SKM-1 (cell line): ENCODE measurements around the gene FOXQ1.
"Not testable (repeated sequence)": the region's sequence is repeated elsewhere in the genome, so short reads cannot be mapped to it uniquely, and the experiment has no call there.

Experiments used
- DNase-seq: peaks from one replicate; lab custom pipeline; 2025; ENCODE audit not compliant: unreplicated experiment; lab: John Stamatoyannopoulos, UW

The FOXQ1 gene

DNA sequence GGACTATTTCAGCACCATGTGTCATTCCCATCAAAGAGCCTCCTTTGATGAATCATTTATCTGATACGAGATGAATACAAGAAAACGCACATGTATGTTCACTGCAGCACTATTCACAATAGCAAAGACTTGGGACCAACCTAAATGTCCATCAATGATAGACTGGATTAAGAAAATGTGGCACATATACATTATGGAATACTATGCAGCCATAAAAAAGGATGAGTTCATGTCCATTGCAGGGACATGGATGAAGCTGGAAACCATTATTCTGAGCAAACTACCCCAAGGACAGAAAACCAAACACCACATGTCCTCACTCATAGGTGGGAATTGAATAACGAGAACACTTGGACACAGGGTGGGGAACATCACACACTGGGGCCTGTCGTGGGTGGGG is 49.8 kb downstream of the FOXQ1 start:
- DNase-seq, result not testable (repeated sequence)

DNA sequence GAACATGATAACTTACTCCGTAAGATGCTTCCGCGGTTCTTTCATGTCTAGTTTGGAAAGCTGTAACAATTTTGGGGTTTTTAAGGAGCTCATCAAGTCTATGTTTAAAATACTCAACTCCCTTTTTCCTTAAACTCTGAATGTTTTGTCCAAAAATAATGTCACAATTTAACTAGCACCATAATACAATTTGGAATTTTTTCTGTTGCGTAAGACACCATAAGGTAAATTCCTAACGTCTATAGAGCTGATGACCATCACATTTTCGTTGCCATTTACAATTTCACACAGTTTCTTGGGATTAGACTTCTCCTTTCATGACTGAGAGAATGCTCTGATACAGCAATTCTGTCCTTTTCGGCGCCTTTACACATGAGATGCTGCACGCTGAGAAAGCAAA is 50.7 kb downstream of the FOXQ1 start:
- no peak for DNase-seq

DNA sequence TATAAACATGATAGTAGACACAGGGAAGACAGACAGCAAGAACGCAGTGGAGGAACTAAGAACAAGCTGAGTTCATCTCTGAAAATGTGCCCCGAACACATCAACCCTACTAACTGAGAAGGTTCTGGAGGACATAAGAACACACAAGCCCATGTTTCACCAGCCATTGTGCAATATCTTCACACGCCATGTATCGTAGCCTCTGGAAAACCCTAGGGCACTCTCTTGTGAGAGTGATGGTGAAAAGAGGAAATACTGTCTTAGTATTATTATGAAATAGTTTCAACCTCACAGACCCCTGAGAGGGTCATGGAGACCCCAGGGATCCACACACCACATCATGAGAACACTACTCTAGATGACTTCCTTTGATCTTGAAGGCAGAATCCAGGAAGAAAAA is 51.4 kb downstream of the FOXQ1 start:
- DNase-seq, result no peak

DNA sequence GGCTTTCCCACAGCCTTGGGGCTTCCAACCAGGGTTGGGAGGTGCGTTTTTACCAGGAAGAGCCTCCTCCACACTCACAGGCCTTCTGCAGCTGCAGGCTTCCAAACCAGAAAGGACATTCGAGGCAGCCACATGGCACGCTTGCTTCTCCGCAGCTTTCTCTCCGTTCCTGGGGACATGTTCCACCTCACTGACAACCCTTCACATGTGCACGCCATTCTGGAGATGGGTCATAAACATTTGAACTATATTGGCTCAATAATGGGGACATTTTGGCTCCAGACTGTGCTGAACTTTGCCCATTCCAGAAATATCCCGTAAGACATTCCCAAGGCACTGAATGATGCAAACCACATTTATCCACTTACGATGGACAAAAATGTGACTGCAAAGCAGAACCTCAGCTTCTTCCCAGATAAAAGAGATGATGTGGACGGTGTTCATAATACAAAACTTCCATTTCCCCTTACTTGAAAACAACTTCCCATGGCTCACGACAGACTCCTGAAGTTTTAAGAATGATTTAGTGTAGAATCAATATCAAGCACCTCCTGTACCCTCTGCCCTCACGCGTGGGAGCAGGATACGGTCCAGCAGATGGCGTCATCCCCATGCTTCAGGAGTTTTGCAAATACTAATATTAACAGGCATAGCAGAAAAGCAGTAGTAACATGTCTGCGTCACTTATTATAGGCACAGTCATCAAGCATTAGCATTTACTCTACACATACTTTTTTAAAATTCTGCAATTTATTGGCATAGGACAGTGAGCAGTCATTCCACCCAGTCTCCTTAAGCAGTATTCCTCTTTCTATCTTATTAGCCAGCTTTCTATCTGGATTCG is 52.1 kb downstream of the FOXQ1 start:
- no peak for DNase-seq
